Activated CD8-positive, alpha-beta memory T cell treated with anti-CD3 and anti-CD28 coated beads for 1 hour (primary cell): ENCODE measurements around the gene TNIK.
"Not testable (repeated sequence)": the region's sequence is repeated elsewhere in the genome, so short reads cannot be mapped to it uniquely, and the experiment has no call there.

Source experiments
- DNase-seq, 2 donors: peaks; one replicate each; pipeline ENCODE4 v3.0.0-alpha.2; 2020; ENCODE audit warnings: low read depth in 1 of 2; ENCODE audit errors: extremely low read depth in 1 of 2

Gene TNIK

GRCh38 chr3:171290680-171291079, 169.5 kb downstream of the TNIK start:
- no peak for DNase-seq

- no peak for DNase-seq
Observed at GRCh38 chr3:171289291-171289690, 170.9 kb downstream of the TNIK start.

- not testable (repeated sequence) for DNase-seq
Observed at GRCh38 chr3:171287761-171288160, 172.4 kb downstream of the TNIK start.

- no peak for DNase-seq
Observed at GRCh38 chr3:171286580-171287249, 173.5 kb downstream of the TNIK start.

GRCh38 chr3:171285287-171285686, 174.9 kb downstream of the TNIK start:
- DNase-seq: no peak

- no peak for DNase-seq
Observed at GRCh38 chr3:171284308-171285075, 175.7 kb downstream of the TNIK start.

GRCh38 chr3:171283848-171284222, 176.4 kb downstream of the TNIK start:
- no peak for DNase-seq

- no peak for DNase-seq
Observed at GRCh38 chr3:171283183-171283847, 176.9 kb downstream of the TNIK start.

- no peak for DNase-seq
Observed at GRCh38 chr3:171282041-171282440, 178.2 kb downstream of the TNIK start.

GRCh38 chr3:171281256-171281992, 178.8 kb downstream of the TNIK start:
- DNase-seq: no peak

GRCh38 chr3:171279972-171280371, 180.2 kb downstream of the TNIK start:
- DNase-seq: no peak

- DNase-seq: no peak
Observed at GRCh38 chr3:171278299-171278590, 182.0 kb downstream of the TNIK start.

GRCh38 chr3:171277456-171278298, 182.5 kb downstream of the TNIK start:
- no peak for DNase-seq

- DNase-seq: no peak
Observed at GRCh38 chr3:171276923-171277322, 183.3 kb downstream of the TNIK start.

GRCh38 chr3:171274222-171274621, 186.0 kb downstream of the TNIK start:
- no peak for DNase-seq

GRCh38 chr3:171270541-171270940, 189.7 kb downstream of the TNIK start:
- DNase-seq: no peak

GRCh38 chr3:171269542-171269941, 190.7 kb downstream of the TNIK start:
- DNase-seq: no peak

- DNase-seq: no peak
Observed at GRCh38 chr3:171268677-171269076, 191.5 kb downstream of the TNIK start.

- DNase-seq: no peak
Observed at GRCh38 chr3:171267104-171267503, 193.1 kb downstream of the TNIK start.

- no peak for DNase-seq
Observed at GRCh38 chr3:171266740-171267073, 193.5 kb downstream of the TNIK start.
